ENCODE data around the gene ULK4. TPM values are rescaled to one million over a fixed set of nuclear protein-coding genes. Genes with fewer than 3 reads are reported as not detected.

The ULK4 gene
- polyA plus RNA-seq, 1 of the 3 experiments (the other 2 are of a cell fraction) = 6.2 TPM

DNA sequence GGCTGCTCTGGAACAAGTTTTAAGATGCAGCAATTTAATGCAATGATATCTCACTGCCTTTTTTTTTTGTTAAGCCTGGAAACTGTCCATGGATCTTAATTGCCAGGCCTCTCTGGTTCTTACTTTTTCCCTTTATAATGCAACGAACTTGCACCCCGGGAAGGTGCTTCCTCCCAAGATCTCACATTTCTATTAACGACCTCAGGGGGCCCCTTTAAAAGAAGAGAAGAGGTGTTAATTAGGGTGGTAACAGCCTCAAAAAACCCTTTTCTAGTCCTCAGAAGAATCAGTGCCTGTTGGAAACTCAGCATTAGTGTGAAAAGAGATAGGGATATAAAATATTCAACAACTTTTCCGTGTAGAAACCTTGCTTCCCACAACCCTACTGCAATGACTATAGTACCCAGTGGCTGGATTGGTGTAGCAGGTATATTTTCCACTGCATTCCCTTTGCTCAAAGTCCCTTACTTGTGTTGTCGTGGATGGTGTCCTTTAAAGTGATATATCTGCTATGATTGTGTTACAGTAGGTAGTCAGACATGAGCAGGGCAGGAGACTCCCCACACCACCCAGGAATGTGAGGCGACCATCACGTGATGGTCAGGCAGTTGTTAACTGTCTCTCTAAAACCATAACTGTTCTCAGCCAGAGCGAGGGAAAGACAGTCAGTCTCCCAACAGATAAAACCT lies 640.8 kb downstream of the ULK4 start:
- H3K27me3 ChIP-seq (ENCODE audit: insufficient read depth) = no peaks in the 10 kb centered on the region
- no peaks in the 10 kb centered on the region for H4K20me1 ChIP-seq (ENCODE audit: insufficient read depth)
- H3K9me2 ChIP-seq = no peaks in the 10 kb centered on the region
- TF ChIP-seq REST (IDR thresholded peaks at IDR 0.05; ENCODE audit: low read depth, low read length) = no peak
- no peak for TF ChIP-seq CHD2 (IDR thresholded peaks at IDR 0.05; ENCODE audit: low read length, partially characterized antibody)
- no peak for TF ChIP-seq MEF2A (IDR thresholded peaks at IDR 0.05; ENCODE audit: borderline replicate concordance, low read depth)
- TF ChIP-seq RAD21 (IDR thresholded peaks at IDR 0.05; ENCODE audit: low read length) = no peak
- no peak for TF ChIP-seq POLR2AphosphoS5 (IDR thresholded peaks at IDR 0.05; ENCODE audit: low read depth, low read length)
- TF ChIP-seq JUND (IDR thresholded peaks at IDR 0.05) = no peak
- no peak for TF ChIP-seq SIN3A (IDR thresholded peaks at IDR 0.05; ENCODE audit: borderline replicate concordance, low read depth, low read length)
- TF ChIP-seq RXRA (IDR thresholded peaks at IDR 0.05; ENCODE audit: borderline replicate concordance, low read depth) = no peak
- no peak for TF ChIP-seq SMC3 (IDR thresholded peaks at IDR 0.05; ENCODE audit: low read depth, low read length)
- no peak for TF ChIP-seq EP300 (IDR thresholded peaks at IDR 0.05; ENCODE audit: borderline replicate concordance in 1 of 2, low read depth in 1 of 2, low read length in 1 of 2)
- H3K79me2 ChIP-seq (ENCODE audit: insufficient read depth) = no peaks in the 10 kb centered on the region
- no peaks in the 10 kb centered on the region for H3F3A ChIP-seq (replicated peaks; ENCODE audit: insufficient read depth)
- DNase-seq = no peak
- POLR2A ChIA-PET = no interaction called here
- no peak overlapping the region for H3K4me3 ChIP-seq (ENCODE audit: low read depth in 2 of 2, low read length in 1 of 2)
- H3K36me3 ChIP-seq (replicated peaks in 1 of 2; ENCODE audit: control insufficient read depth in 1 of 2, insufficient read depth in 2 of 2, low read length in 1 of 2) = no peaks in the 10 kb centered on the region
- no peak overlapping the region for H3K27ac ChIP-seq (ENCODE audit: low read depth in 2 of 2, low read length in 1 of 2)
- 78% methylated on average over 8 of the region's 8 CpGs for WGBS (ENCODE audit: low lambda C conversion rate)
- no peak overlapping the region for H3K9ac ChIP-seq
- no peaks in the 10 kb centered on the region for H3K9me3 ChIP-seq
- no peak overlapping the region for H2AFZ ChIP-seq (ENCODE audit: low read depth)
- CTCF ChIA-PET = no interaction called here
- H3K4me2 ChIP-seq = no peak overlapping the region
- H3K4me1 ChIP-seq (ENCODE audit: control insufficient read depth in 1 of 2, insufficient read depth in 2 of 2, low read depth in 1 of 2, low read length in 1 of 2) = peaks cover 0 to 7% of the 10 kb centered on the region in 2 experiments; a peak in 2 of 4 replicates

DNA sequence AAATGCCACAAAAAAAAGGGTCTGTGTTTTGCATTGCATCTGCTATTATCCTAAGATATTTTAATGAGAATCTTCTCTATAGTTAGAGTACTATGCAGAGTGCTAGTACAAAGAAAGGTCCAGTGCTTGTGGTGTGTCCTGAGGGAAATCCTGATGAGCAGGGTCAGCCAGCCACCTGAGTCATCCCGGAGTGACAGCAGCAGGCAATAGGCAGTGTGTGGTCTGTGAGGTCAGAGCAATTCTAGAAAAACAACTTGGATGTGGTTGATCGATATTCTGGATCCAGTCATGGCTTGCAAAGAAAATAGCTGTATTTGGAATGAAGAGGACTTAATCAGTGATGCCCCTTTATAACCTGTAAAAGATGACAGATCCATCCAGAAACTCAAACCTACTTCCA lies 643.4 kb downstream of the ULK4 start:
- POLR2A ChIA-PET = no interaction called here
- Histone ChIP-seq H3F3A (replicated peaks; ENCODE audit: insufficient read depth) (no peaks in the 10 kb centered on the region), H2AFZ (ENCODE audit: low read depth) (no peak overlapping the region), H4K20me1 (ENCODE audit: insufficient read depth) (no peaks in the 10 kb centered on the region), H3K4me2 (no peak overlapping the region), H3K27me3 (ENCODE audit: insufficient read depth) (no peaks in the 10 kb centered on the region), H3K79me2 (ENCODE audit: insufficient read depth) (no peaks in the 10 kb centered on the region), H3K9me2 (no peaks in the 10 kb centered on the region), H3K36me3 (replicated peaks in 1 of 2; ENCODE audit: control insufficient read depth in 1 of 2, insufficient read depth in 2 of 2, low read length in 1 of 2) (no peaks in the 10 kb centered on the region), H3K4me1 (ENCODE audit: control insufficient read depth in 1 of 2, insufficient read depth in 2 of 2, low read depth in 1 of 2, low read length in 1 of 2) (peaks cover 0 to 7% of the 10 kb centered on the region in 2 experiments; a peak in 2 of 4 replicates), H3K9ac (no peak overlapping the region), H3K4me3 (ENCODE audit: low read depth in 2 of 2, low read length in 1 of 2) (no peak overlapping the region), H3K27ac (ENCODE audit: low read depth in 2 of 2, low read length in 1 of 2) (no peak overlapping the region), H3K9me3 (no peaks in the 10 kb centered on the region)
- CTCF ChIA-PET = no interaction called here
- DNase-seq = no peak
- 41% methylated on average over 2 of the region's 2 CpGs for WGBS (ENCODE audit: low lambda C conversion rate)
- TF ChIP-seq YY1 (IDR thresholded peaks at IDR 0.05; ENCODE audit: low read depth) (no peak), NFIC (IDR thresholded peaks at IDR 0.05; ENCODE audit: borderline replicate concordance) (no peak), FOXM1 (IDR thresholded peaks at IDR 0.05; ENCODE audit: low read depth) (no peak), TEAD4 (IDR thresholded peaks at IDR 0.05; ENCODE audit: borderline replicate concordance, insufficient read depth) (no peak), TAF1 (IDR thresholded peaks at IDR 0.05; ENCODE audit: borderline replicate concordance, low read depth, low read length) (no peak), REST (IDR thresholded peaks at IDR 0.05; ENCODE audit: low read depth, low read length) (no peak), FOXJ3 (CRISPR knock-in tag; IDR thresholded peaks at IDR 0.05) (no peak), NRF1 (IDR thresholded peaks at IDR 0.05; ENCODE audit: low read depth, low read length) (no peak), GABPA (IDR thresholded peaks at IDR 0.05; ENCODE audit: low read depth) (no peak), SIN3A (IDR thresholded peaks at IDR 0.05; ENCODE audit: borderline replicate concordance, low read depth, low read length) (no peak), GATA2 (CRISPR knock-in tag; IDR thresholded peaks at IDR 0.05) (no peak), RXRA (IDR thresholded peaks at IDR 0.05; ENCODE audit: borderline replicate concordance, low read depth) (no peak), MXI1 (IDR thresholded peaks at IDR 0.05; ENCODE audit: low read depth, low read length) (no peak), POLR2AphosphoS5 (IDR thresholded peaks at IDR 0.05; ENCODE audit: low read depth, low read length) (no peak), FOSL2 (IDR thresholded peaks at IDR 0.05; ENCODE audit: borderline replicate concordance, low read depth) (no peak), TCF12 (IDR thresholded peaks at IDR 0.05) (no peak), ELF1 (IDR thresholded peaks at IDR 0.05) (no peak), CHD2 (IDR thresholded peaks at IDR 0.05; ENCODE audit: low read length, partially characterized antibody) (no peak)
